ENCODE data around the gene SAMHD1. TPM values are rescaled to one million over a fixed set of nuclear protein-coding genes. Genes with fewer than 3 reads are reported as not detected.

Gene SAMHD1
- total and polyA plus RNA-seq, 2 donors (not counting 3 experiments of a cell fraction or from before 2014, with no cell fraction given), result 13.7 to 27.5 TPM

DNA sequence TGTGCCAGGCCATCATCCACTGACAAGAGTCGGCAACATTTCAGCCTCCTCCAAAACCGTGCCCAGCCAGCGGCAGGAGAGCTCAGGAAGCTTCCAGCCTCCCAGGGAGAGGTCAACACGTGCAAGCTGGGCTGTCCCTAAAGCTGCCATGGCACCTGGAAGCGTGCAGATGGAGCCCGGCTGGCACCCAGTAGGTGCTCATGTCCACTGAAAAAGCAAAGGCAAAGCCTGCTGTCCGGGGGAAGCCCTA is 90.0 kb downstream of the SAMHD1 start:
- H3K27me3 ChIP-seq (ENCODE audit: control insufficient read depth in 2 of 2, insufficient read depth in 2 of 2, low read length in 2 of 2), result no peaks in the 10 kb centered on the region
- H3K9me1 ChIP-seq (replicated peaks; ENCODE audit: control insufficient read depth, extremely low read depth, insufficient read depth, low read length), result no peaks in the 10 kb centered on the region
- no peak overlapping the region for H3K9ac ChIP-seq (replicated peaks; ENCODE audit: extremely low read depth, insufficient read depth, low read length)
- no peak for DNase-seq (ENCODE audit: low read depth, low spot score)
- no peaks in the 10 kb centered on the region for H3K9me3 ChIP-seq (replicated peaks; ENCODE audit: control insufficient read depth, insufficient read depth, low read length)
- no peak overlapping the region for H2AFZ ChIP-seq (ENCODE audit: low read depth, low read length)
- H3K4me1 ChIP-seq (ENCODE audit: control insufficient read depth, extremely low read depth, insufficient read depth, low read length), result peaks cover 24% of the 10 kb centered on the region
- TF ChIP-seq MAX (IDR thresholded peaks at IDR 0.05; ENCODE audit: insufficient read depth, insufficient read length) (no peak), FOS (IDR thresholded peaks at IDR 0.05; ENCODE audit: borderline replicate concordance, insufficient read depth, low read length) (no peak), MYC (IDR thresholded peaks at IDR 0.05; ENCODE audit: low read depth, low read length) (no peak), POLR2AphosphoS5 (IDR thresholded peaks at IDR 0.05; ENCODE audit: insufficient read depth, low read depth, low read length) (no peak), JUN (IDR thresholded peaks at IDR 0.05; ENCODE audit: borderline replicate concordance, insufficient read depth, insufficient read length, low read depth) (no peak)
- TF ChIP-seq, protein P1, sequence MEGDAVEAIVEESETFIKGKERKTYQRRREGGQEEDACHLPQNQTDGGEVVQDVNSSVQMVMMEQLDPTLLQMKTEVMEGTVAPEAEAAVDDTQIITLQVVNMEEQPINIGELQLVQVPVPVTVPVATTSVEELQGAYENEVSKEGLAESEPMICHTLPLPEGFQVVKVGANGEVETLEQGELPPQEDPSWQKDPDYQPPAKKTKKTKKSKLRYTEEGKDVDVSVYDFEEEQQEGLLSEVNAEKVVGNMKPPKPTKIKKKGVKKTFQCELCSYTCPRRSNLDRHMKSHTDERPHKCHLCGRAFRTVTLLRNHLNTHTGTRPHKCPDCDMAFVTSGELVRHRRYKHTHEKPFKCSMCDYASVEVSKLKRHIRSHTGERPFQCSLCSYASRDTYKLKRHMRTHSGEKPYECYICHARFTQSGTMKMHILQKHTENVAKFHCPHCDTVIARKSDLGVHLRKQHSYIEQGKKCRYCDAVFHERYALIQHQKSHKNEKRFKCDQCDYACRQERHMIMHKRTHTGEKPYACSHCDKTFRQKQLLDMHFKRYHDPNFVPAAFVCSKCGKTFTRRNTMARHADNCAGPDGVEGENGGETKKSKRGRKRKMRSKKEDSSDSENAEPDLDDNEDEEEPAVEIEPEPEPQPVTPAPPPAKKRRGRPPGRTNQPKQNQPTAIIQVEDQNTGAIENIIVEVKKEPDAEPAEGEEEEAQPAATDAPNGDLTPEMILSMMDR (IDR thresholded peaks at IDR 0.05; ENCODE audit: extremely low read depth in 1 of 2, insufficient read depth in 1 of 2, low read depth in 1 of 2, low read length in 2 of 2), result no peak
- H3K4me3 ChIP-seq (replicated peaks in 1 of 3; ENCODE audit: insufficient read depth in 1 of 3, low read depth in 1 of 3, low read length in 3 of 3), result peak overlapping the region in 2 of 3 experiments; percentile 27 to 54
- ChIA-PET POLR2A (interaction anchor here (0.9 kb wide), 1 partner anchor 11 kb away, joined by 3 read pairs; no protein-coding TSS in a partner anchor), CTCF (interaction anchor here (1.4 to 5.6 kb wide), 6 partner anchors 16 to 88 kb away, joined by 3 to 60 read pairs (median 12); partner anchors contain the start of gene DSN1)
- no peak overlapping the region for H3K27ac ChIP-seq (ENCODE audit: insufficient read depth, low read depth, low read length)
- no peaks in the 10 kb centered on the region for H4K20me1 ChIP-seq (replicated peaks; ENCODE audit: control insufficient read depth, extremely low read depth, insufficient read depth, low read length)
- FAIRE-seq, result no peak
- dilution Hi-C loops (cut with MboI; ENCODE audit: extremely low pct_ligation_motif_present, low sequenced_read_pairs), result no loop called here
- peaks cover 57% of the 10 kb centered on the region for H3K79me2 ChIP-seq (ENCODE audit: control insufficient read depth, insufficient read depth, low read length)
- intact Hi-C loops (cut with micrococcal nuclease), result loop anchor here (5.0 to 10.0 kb wide), 4 partner anchors 69 to 397 kb away; partner anchors contain the start of gene DSN1
- H3K36me3 ChIP-seq (ENCODE audit: control insufficient read depth in 2 of 2, extremely low read depth in 1 of 2, insufficient read depth in 2 of 2, low read length in 2 of 2), result peaks cover 0 to 2% of the 10 kb centered on the region in 2 experiments
- H3K4me2 ChIP-seq (ENCODE audit: insufficient read depth, low read length), result peak overlapping the region; percentile 65
- BruUV-seq (replicated peaks), result TSS peak; percentile 20
